ENCODE data around the gene IFIT5.

Gene IFIT5

GRCh38 chr10:89395141-89395540 lies 19.2 kb upstream of the IFIT5 start:
- H3K27ac ChIP-seq (ENCODE audit: low read depth, low read length, poor library complexity, severe bottlenecking) = no peak overlapping the region
- H3K9me3 ChIP-seq (ENCODE audit: low read length) = no peaks in the 10 kb centered on the region
- H3K27me3 ChIP-seq (ENCODE audit: insufficient read depth, low read length) = no peaks in the 10 kb centered on the region
- no peak for TF ChIP-seq CTCF (IDR thresholded peaks at IDR 0.05; ENCODE audit: low read length)
- TF ChIP-seq EZH2 (IDR thresholded peaks at IDR 0.05; ENCODE audit: borderline replicate concordance, low read length) = no peak
- H3K36me3 ChIP-seq (ENCODE audit: insufficient read depth, low read length) = no peaks in the 10 kb centered on the region; the same call in 1 of the 2 replicates
- H3K9me2 ChIP-seq (ENCODE audit: low read depth, low read length) = no peaks in the 10 kb centered on the region
- H3K4me1 ChIP-seq (ENCODE audit: insufficient read depth, low read length, severe bottlenecking) = no peaks in the 10 kb centered on the region
- H3K79me2 ChIP-seq (ENCODE audit: insufficient read depth, low read length) = no peaks in the 10 kb centered on the region
- H3K4me2 ChIP-seq (ENCODE audit: low read length) = no peak overlapping the region
- no peak overlapping the region for H2AFZ ChIP-seq (ENCODE audit: low read length)
- H3K9ac ChIP-seq (ENCODE audit: low read length) = no peak overlapping the region
- no peaks in the 10 kb centered on the region for H3F3A ChIP-seq (ENCODE audit: insufficient read depth, low read length)
- H4K20me1 ChIP-seq (ENCODE audit: insufficient read depth, low read length) = no peaks in the 10 kb centered on the region
- no peak overlapping the region for H3K4me3 ChIP-seq (ENCODE audit: low read depth, low read length, poor library complexity, severe bottlenecking)

- no peak overlapping the region for H3K4me2 ChIP-seq (ENCODE audit: low read length)
Measured at GRCh38 chr10:89398003-89398749, 16.2 kb upstream of the IFIT5 start.

GRCh38 chr10:89399956-89400355 lies 14.4 kb upstream of the IFIT5 start:
- TF ChIP-seq EZH2 (IDR thresholded peaks at IDR 0.05; ENCODE audit: borderline replicate concordance, low read length) = no peak
- no peak for TF ChIP-seq CTCF (IDR thresholded peaks at IDR 0.05; ENCODE audit: low read length)
- Histone ChIP-seq H3K4me2 (ENCODE audit: low read length) (no peak overlapping the region), H3K4me1 (ENCODE audit: insufficient read depth, low read length, severe bottlenecking) (no peaks in the 10 kb centered on the region), H3K36me3 (ENCODE audit: insufficient read depth, low read length) (no peaks in the 10 kb centered on the region; the same call in 1 of the 2 replicates), H3K4me3 (ENCODE audit: low read depth, low read length, poor library complexity, severe bottlenecking) (no peak overlapping the region), H3K79me2 (ENCODE audit: insufficient read depth, low read length) (no peaks in the 10 kb centered on the region), H3K9ac (ENCODE audit: low read length) (no peak overlapping the region), H4K20me1 (ENCODE audit: insufficient read depth, low read length) (no peaks in the 10 kb centered on the region), H2AFZ (ENCODE audit: low read length) (no peak overlapping the region), H3K9me2 (ENCODE audit: low read depth, low read length) (no peaks in the 10 kb centered on the region), H3K27me3 (ENCODE audit: insufficient read depth, low read length) (no peaks in the 10 kb centered on the region), H3F3A (ENCODE audit: insufficient read depth, low read length) (no peaks in the 10 kb centered on the region), H3K27ac (ENCODE audit: low read depth, low read length, poor library complexity, severe bottlenecking) (no peak overlapping the region), H3K9me3 (ENCODE audit: low read length) (no peaks in the 10 kb centered on the region)

More at GRCh38 chr10:89398003-89398749, 16.2 kb upstream of the IFIT5 start:
- no peaks in the 10 kb centered on the region; the same call in 1 of the 2 replicates for H3K36me3 ChIP-seq (ENCODE audit: insufficient read depth, low read length)
- no peak overlapping the region for H3K4me3 ChIP-seq (ENCODE audit: low read depth, low read length, poor library complexity, severe bottlenecking)
- no peaks in the 10 kb centered on the region for H3K79me2 ChIP-seq (ENCODE audit: insufficient read depth, low read length)
- no peaks in the 10 kb centered on the region for H3K27me3 ChIP-seq (ENCODE audit: insufficient read depth, low read length)
- no peaks in the 10 kb centered on the region for H3K9me3 ChIP-seq (ENCODE audit: low read length)
- no peak overlapping the region for H3K27ac ChIP-seq (ENCODE audit: low read depth, low read length, poor library complexity, severe bottlenecking)
- H4K20me1 ChIP-seq (ENCODE audit: insufficient read depth, low read length) = no peaks in the 10 kb centered on the region
- H3K9me2 ChIP-seq (ENCODE audit: low read depth, low read length) = no peaks in the 10 kb centered on the region
- H2AFZ ChIP-seq (ENCODE audit: low read length) = no peak overlapping the region
- no peak overlapping the region for H3K9ac ChIP-seq (ENCODE audit: low read length)
- TF ChIP-seq CTCF (IDR thresholded peaks at IDR 0.05; ENCODE audit: low read length) (no peak), EZH2 (IDR thresholded peaks at IDR 0.05; ENCODE audit: borderline replicate concordance, low read length) (no peak)
- no peaks in the 10 kb centered on the region for H3K4me1 ChIP-seq (ENCODE audit: insufficient read depth, low read length, severe bottlenecking)
- H3F3A ChIP-seq (ENCODE audit: insufficient read depth, low read length) = no peaks in the 10 kb centered on the region
